ENCODE measurements around the gene MBTD1.

The MBTD1 gene

GRCh38 chr17:51150932-51151331 lies 108.9 kb downstream of the MBTD1 start:
- DNase-seq (ENCODE audit: low read depth in 2 of 2, low spot score in 1 of 2), result no peak

GRCh38 chr17:51149163-51149562 lies 110.7 kb downstream of the MBTD1 start:
- no peak for DNase-seq (ENCODE audit: low read depth in 2 of 2, low spot score in 1 of 2)

GRCh38 chr17:51147650-51148049 lies 112.2 kb downstream of the MBTD1 start:
- no peak for DNase-seq (ENCODE audit: low read depth in 2 of 2, low spot score in 1 of 2)

GRCh38 chr17:51144266-51145022 lies 115.4 kb downstream of the MBTD1 start:
- no peak for DNase-seq (ENCODE audit: low read depth in 2 of 2, low spot score in 1 of 2)

GRCh38 chr17:51142597-51142996 lies 117.3 kb downstream of the MBTD1 start:
- DNase-seq (ENCODE audit: low read depth in 2 of 2, low spot score in 1 of 2), result no peak

GRCh38 chr17:51135956-51136355 lies 123.9 kb downstream of the MBTD1 start:
- no peak for DNase-seq (ENCODE audit: low read depth in 2 of 2, low spot score in 1 of 2)

GRCh38 chr17:51133365-51133764 lies 126.5 kb downstream of the MBTD1 start:
- DNase-seq (ENCODE audit: low read depth in 2 of 2, low spot score in 1 of 2), result no peak

- DNase-seq (ENCODE audit: low read depth in 2 of 2, low spot score in 1 of 2), result no peak
These were observed 126.9 kb downstream of the MBTD1 start for GRCh38 chr17:51132964-51133319.

GRCh38 chr17:51128076-51128475 lies 131.8 kb downstream of the MBTD1 start:
- DNase-seq (ENCODE audit: low read depth in 2 of 2, low spot score in 1 of 2), result no peak

Data from stimulated activated CD8-positive, alpha-beta memory T cell treated with anti-CD3 and anti-CD28 coated beads, Interleukin-4, amount 100 ng/mL, for 1 hour (primary cell).